ENCODE data around the gene TGFBR3.
"Not testable (repeated sequence)": the region's sequence is repeated elsewhere in the genome, so short reads cannot be mapped to it uniquely, and the experiment has no call there.

TGFBR3 gene

DNA sequence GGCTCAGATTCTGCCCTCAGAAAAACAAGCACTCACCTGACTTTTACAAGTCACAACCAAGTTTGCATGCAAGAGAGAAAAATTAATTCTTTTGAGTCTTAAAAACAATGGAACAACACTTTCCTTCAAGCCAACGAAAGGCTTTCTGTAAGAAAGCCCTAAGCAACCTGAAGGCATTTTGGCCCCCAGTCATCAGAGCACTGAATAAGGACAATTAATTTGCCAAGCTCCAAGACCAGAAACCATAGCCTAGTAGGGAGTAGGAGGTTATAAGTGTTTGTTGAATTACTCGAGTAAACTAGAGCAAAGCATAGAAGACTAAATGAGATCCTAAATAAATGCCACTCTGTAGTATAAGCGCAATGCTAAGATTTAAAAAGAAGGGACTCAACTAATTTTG, 4.7 kb downstream of the TGFBR3 start:
- FAIRE-seq = no peak

DNA sequence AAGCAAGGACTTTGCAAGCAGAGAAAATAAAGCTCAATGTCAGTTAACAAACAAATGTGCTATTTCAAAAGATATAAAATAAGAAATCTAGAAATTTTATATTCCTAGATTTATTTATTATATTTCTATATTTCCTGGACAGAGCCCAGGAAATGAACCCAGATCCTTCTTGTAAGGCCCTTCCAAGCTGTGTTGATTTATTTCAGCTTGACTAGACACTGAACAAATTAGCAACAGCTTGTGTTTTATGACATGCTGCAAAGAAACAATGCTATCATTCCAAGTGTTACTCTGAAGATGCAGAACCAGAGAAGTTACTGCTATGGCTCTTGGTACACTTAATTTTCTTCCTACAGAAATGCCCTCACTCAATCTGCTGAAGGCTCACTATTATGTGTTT, 6.2 kb downstream of the TGFBR3 start:
- FAIRE-seq = no peak

DNA sequence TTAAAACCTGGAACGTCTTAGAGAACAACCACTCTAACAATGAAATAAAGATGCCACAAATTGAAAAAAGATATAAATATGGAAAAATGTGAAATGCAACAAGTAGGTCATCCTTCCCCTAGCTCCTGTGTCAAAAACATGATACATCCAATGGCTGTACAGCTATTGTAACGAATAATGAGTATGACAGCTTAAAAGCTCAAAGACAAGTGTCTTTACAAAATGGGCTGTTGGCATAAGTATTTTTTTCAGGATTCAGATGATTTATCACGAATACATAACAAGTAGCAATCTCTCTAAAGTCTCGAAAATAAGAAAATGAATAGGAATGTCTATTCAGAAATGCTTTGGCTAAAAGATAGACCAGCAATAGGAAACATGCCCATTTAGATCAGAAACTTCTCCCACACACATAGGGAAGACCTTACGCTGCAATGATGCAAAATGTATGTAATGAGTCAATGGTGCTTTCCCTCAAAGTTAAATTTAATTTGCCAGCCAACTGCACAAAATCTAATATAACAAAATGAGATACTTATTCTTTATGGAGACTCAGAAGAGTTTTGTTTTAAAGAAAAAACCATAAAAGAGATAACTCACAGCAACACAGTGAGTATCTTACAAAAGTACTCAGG, 8.3 kb downstream of the TGFBR3 start:
- no peak for FAIRE-seq

DNA sequence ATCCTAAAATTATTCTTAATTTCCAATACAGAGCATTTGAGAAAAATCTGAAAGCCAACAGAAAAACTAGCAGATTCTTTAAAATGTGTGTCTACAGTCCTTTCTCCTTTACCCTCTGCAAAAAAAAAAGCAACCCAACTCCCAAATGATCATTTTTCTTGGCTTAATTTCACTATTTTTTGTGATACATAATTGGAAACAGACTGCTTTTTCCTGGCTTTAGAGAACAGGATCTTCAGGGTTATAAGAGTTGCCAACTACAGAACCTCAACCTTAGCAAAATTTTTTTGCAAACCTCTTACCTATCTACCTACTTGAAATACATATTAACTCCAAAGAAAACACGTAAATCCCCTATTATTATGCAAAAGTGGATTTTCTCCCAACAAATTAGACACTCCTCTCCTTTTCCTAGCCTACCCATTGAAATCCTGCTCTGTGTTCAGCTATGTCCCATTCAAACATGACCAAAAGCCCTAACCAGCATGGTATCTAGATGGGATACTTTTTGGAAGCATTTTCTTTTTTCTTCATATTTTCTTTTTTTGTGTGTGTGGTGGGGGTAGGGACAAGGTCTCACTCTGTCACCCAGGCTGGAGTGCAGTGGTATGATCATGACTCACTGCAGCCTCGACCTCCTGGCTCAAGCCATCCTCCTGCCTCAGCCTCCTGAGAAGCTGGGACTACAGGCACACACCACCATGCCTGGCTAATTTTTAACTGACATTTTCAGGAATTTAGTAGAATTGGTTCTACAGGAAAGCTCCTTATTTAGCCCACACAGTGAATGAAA, 9.0 kb downstream of the TGFBR3 start:
- no peak for FAIRE-seq

DNA sequence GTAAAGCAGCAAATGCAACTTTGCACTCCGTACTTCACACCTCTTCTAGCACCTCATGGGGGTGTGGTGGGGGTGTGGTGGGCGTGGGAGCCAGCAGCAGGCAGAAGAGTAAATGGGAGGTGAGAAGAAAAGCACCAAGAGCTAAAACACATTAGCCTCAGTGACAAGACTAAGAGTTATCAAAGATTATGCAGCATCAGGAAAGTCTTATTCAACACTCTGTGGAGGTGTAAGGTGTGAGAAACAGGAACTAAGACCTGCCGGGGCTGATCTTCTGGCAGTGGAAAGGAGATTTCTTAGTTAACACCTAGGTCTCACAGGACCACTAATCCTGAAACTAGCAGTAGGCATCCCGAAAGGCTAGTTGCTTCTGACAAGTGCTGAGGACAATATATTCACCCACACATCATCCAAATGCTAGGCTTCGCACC, 9.9 kb downstream of the TGFBR3 start:
- no peak for FAIRE-seq

DNA sequence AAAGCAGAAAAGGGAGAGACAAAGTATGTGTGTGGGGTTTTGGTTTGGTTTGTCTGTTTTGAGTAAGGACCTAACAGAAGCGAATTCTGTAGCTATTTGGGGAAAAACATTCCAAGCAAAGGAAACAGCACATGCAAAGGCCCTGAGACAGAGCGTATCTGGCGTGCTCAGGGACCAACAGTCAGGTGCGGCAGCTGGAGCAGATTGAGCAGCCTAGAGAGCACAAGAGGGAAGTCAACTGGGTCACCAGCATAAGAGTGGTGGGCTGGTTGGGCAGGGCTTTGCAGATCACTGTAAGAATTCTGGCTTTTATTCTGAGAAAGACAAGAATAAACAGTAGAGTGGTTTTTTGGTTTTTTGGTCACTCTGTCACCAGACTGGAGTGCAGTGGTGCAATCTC, 11.8 kb downstream of the TGFBR3 start:
- no peak for FAIRE-seq

DNA sequence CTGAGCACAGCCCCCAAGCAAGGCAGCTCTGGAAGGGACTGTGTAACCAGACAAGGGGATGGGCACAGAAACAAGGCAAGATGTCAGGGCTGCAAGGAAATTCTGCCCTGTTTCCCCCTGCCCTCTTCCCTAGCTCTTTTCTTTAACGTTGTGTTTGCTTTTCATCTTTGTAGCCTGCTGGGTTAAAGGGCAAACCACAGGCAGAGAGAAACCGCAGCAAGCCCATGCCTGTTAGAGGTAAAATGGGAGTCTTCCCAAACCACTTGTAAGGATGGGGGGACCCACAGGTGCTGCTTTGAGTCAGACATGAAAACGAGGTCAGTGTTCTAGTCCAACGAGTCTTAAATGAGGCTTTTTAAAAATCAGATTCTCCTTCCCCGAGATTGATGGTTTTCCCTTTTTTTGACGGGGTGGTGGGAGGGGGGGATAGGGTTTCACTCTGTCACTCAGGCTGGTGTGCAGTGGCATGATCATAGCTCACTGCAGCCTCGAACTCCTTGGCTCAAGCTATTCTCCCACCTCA, 13.3 kb downstream of the TGFBR3 start:
- no peak for FAIRE-seq

DNA sequence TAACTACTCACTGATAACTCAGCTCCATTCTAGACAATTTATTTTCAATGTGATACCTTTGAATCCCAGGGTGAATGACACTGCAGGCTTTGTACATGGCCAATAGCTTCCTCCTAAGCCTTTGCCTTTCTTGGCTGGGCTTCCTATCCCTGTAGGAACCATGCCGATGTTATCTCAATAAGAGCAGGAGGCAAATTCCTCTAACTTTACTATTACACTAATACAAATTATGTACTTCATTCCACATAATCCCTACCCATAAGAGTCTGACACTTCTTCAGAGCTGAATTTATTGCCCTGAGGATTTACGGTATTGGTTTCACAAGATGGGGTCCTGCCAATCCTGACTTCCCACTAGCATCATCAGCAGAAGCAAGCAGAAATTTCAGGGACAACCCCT, 14.0 kb downstream of the TGFBR3 start:
- FAIRE-seq = no peak

DNA sequence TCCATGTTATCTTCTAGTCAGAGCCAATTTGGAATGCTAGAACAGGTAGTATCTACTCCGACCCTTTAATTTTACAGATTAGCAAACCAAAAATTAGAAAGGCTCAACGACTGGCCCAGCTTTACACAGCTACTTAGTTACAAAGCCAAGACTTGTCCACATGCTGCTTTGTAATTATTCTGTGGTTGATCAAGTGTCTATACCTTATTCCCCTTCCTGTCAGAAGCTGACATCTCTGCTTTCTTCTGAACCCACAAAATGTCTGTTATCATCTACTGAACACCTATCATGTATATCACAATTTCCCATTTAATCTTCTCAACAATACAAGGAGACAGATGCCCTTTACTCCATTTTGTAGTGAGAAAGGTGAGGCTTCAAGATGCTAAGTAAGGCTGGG, 15.6 kb downstream of the TGFBR3 start:
- FAIRE-seq = no peak

DNA sequence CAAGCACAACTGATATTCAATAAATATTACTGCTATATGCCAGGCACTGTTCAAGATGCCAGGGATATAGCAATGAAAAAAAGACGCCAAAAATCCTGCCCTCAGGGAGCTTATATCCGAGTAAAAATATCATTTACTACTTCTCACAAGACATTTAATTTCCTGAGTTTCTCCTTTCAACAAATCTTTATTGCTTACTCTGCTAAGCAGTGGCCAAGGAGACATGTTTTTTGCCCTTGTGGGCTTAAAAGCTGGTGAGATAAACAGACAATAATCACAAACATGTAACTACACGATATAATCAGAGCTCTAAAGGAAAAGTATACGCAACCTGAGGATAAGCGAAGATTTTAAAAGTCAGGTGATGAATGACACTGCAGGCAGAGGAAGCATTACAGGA, 19.5 kb downstream of the TGFBR3 start:
- FAIRE-seq = no peak

DNA sequence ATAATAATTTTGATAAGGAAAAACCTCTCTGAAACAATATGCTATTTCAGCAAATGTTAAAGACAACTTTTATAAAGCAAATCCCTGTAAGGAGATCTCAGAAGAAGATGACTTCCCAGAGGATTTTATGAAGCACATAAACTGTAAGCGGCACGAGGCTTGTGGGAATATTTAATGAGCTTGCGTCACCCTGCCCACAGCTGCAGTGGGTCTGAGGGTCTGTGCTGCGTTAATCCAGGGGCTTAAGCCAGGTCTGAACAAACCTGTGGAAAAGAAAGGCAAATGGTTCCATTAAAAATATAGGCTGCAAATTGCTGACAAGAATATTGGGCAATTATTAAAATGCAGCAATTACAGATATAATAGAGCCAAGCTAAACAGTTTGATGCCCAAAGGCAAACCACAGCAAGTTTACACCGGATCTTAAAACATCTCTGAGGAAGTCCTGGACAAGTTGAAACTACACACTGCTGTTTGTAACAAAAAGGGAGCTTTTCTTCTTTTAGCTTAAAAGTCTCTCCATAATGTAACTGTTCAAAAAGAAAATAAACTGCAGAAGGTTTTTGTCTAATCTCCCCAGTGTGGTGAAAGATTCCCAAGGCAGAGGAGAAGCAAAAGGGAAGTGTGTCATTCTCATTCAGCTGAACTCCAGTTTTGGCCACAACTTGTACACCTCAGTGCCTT, 21.8 kb downstream of the TGFBR3 start:
- no peak for FAIRE-seq

DNA sequence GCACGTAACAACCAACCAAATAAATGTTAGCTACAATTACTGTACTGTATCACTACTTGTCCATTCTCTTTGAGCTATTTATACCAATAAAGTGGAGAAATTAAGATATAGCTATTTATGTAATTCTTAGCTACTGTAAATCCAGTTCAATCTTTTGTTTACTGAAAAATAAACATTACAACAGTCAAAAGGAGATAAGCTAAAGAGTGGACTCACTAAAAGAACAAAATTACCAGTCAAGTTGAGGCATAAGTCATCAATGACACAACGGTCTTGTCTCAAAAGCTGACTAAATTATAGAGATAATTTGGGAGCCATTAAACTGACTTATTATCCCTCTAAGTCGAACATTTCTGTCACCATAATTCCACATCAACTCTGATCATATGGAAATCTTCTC, 22.5 kb downstream of the TGFBR3 start:
- FAIRE-seq = no peak

DNA sequence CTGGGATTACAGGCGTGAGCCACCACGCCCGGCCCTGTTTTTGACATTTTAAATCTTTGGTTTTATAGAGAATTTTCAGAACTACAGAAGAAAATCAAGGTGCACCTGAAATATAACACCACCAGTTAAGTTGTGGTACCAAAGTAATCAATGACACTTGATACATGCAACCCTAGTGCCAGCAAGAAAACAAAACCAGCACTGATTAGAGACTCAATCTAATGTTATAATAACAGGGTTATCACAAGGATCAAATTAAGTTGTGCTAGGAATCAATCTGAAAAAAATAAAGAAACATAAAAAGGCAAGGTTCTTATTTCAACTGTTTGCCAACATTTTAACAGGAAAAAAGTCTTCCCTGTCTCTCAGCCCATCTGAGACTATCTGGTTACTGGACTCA, 23.8 kb downstream of the TGFBR3 start:
- FAIRE-seq = no peak

DNA sequence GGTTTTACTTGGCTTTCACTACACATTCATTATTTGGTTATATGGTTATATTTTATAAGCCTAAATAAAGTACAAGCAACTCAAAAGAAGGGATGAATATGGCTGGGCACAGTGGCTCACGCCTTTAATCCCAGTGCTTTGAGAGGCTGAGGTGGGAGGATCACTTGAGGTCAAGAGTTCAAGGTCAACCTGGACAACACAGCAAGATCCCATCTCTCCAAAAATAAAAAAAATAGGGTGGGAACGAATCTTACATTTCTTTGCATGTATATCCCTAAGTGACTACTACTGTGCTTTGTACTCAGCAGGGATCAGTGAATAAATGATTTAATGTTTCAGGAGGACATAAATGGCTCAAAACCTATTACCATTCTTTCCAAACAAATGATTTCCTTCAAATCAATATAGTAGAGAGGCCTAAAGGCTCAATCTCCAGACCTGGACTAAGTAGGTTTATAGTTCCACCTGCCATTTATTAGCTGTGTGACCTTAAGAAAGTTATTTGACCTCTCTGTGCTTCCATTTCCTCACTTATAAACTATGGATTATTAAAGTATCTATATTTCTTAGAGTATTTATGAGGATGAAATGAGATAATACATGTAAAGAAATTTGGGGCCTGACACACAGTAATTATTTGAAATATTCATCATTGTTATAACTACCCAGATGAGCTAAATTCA, 28.3 kb downstream of the TGFBR3 start:
- FAIRE-seq = no peak

DNA sequence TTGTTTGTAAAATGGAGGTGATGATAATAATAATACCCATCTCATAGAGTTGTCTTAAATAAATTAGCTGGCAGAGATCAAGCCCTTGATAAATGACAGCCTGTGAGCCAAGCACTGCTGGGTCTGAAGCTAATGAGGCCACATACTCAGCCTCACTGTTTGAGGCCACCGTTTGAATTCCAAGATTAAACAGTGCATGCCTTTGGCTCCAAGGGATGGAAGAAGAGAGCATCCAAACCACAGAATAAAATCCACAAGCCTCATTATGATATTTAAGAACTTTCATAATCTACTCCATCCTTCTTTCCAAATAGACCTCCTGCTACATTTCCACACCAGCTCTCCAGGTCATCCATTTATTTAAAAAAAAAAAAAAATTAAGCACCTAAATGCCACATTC, 29.0 kb downstream of the TGFBR3 start:
- no peak for FAIRE-seq

DNA sequence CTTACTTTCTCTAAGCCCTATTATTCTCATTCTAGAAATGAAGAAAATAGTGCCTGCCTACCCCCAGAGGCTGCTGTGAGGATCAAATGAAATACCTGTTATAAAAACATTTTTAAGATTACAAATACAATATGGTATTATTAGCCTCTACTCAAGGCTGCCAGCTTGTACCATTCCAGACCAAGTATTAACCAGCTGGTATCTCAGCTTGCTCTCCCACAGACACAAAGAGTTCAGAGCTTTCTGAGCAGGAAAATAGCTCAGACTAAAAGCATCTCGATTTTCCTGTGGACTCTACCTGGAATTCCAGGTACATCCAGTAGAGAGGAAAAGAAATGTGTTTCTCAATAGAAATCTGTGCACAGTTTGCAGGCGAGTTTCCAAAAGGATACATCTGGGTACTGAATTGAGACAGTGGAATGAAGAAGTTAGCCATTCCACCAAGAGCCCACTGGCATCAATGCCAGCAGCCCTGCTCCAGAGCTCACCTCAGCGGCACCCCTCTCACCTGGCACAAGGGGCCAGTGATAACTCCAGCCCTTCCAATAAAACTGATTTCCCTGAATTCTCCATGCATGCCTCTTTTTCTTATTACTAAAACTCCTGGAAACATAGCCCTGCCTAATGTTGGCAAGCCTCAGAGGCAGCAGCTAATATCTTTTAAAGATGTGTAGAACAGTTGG, 31.0 kb downstream of the TGFBR3 start:
- no peak for FAIRE-seq

DNA sequence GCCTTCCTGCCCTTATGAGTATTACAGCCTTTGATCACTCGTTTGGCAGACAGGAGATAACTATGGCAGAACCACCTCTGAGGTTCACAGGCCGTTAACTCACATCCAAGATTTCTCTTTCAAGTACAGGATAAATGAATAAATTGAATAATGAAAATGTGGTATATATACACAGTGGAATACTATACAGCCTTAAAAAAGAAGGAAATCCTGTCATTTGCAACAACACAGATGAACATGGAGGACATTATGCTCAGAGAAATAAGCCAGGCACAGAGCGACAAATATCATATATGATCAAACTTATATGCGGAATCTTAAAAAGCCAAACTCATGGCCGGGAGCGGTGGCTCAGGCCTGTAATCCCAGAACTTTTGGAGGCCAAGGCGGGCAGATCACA, 32.6 kb downstream of the TGFBR3 start:
- no peak for FAIRE-seq

DNA sequence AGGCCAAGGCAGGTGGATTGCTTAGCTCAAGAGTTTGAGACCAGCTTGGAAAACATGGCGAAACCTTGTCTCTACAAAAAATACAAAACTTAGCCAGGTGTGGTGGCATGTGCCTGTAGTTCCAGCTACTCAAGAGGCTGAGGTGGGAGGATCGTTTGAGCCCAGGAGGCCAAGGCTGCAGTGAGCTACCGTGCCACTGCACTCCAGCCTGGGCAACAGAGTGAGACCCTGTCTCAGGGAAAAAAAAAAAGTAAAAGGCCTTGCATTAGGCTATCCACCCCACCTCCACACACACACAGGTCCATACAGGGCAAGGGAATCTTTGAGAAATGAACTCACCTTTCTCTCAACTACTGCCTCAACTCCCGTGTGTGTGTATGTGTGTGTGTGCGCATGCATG, 33.9 kb downstream of the TGFBR3 start:
- not testable (repeated sequence) for FAIRE-seq

DNA sequence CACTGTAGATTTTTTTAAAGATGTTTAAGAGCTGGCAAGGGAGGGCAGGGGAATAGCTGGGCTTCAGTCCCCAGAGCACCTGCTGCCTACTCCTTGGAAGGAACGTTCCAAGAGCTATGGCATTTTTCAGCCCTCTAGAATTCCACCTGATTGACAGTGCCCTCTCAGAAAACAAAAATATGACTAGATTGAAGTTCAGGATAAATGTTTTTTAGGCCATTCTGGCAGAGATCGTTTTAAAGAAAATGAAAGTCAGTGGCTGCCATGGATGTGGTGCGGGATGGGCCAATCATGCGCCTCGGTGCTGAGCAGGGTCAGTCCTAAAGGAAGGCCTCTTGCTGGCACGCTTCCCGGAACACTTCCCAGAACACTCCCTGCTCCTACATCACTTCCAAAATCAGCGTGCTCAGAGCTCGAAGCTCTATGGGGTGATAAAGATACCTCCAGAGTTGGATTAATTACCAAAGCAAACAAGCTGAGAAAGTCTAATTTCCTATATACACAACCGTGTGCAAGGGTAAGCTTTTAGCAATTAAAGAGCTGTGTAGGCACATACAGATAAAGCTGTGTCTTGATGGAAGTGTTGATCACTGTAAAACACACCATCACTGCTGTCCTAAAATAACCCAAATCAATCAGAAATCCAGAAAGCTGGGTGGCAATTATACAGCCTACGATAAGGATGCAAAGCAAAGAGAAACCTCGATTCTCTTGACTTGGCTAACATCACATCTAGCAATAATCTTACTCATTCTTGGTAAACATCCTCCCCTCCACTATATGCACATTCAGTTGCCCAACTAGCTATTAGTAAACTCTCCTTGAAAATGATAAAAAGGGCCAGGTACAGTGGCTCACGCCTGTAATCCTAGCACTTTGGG, 34.6 kb downstream of the TGFBR3 start:
- FAIRE-seq = peak; percentile 94

DNA sequence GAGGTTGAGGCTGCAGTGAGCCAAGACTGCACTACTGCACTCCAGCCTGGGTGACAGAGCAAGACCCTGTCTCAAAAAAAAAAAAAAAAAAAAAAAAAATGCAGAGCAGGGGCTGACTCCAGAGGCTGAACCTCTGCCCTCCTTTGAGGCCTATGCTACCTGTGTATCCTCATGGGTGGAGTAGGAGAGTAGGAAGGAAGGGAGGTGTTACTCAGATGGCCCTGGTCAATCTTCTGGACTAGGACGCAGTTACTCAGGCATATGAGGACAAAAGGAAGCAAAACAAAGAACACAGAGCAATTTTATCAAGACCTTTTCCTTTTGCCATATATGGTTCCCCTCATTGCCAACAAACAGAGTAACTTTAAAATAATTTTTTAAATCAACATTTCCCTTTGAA, 35.2 kb downstream of the TGFBR3 start:
- peak; percentile 81 for FAIRE-seq

DNA sequence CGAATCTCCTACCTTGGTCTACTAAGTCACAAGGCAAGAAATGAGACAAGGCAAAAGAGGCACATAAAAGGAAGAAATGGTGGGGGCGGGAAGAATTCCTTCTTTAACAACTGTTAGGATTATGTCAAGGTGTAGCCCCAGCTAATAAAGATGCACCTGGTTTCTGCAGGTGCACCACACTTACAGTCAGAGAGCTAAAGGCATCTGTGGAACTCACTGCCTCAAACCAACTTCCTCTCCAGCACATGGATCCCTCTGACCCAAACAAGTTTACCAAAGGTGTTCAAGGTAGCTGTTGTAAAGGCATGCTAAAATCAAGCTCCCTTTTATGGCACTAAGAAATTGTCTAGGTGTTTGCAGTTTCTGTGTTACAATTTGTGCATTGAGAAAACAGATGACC, 38.1 kb downstream of the TGFBR3 start:
- no peak for FAIRE-seq

DNA sequence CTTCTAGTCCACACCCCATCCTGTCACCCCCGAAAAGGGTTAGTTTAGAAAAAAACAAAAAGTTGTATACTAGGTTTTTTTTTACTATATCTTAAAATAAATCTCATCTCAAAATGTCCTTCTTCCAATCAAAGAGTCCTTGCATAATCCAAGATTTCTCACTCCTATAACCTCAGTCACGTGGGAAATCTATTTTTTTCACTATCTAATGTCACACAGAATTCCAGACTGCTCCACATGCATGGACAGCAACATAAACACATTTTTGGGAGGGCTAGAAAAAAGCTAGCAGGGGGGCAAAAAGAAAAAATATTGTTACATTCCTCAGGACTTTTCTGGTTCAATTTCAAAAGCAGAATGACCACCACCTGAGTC, 39.3 kb downstream of the TGFBR3 start:
- no peak for FAIRE-seq

All from islet of Langerhans (tissue), 1 donor.